NB4 (cell line): ENCODE measurements around the gene COL21A1.

Experiments
- CTCF ChIP-seq: IDR thresholded peaks from one replicate; pipeline ENCODE4 v1.5.1; 2012; ENCODE audit warnings: low read depth, low read length
- MAX ChIP-seq: IDR thresholded peaks from 2 replicates; pipeline ENCODE4 v1.6.1; 2011; ENCODE audit warnings: low read depth, low read length

- TF ChIP-seq MAX (no peak), CTCF (no peak)
Observed at GRCh38 chr6:56169366-56169765, 78.0 kb downstream of the COL21A1 start.
